GM15510 (cell line): Measurements from ENCODE around the gene HBS1L.

Experiments
- POLR2A ChIP-seq: IDR thresholded peaks from 3 replicates; pipeline ENCODE4 v1.6.1; 2011; ENCODE audit warnings: borderline replicate concordance; ENCODE audit not compliant: insufficient read length; ENCODE audit errors: extremely low read depth

The HBS1L gene

GRCh38 chr6:135021310-135022049, 33.1 kb downstream of the HBS1L start:
- TF ChIP-seq POLR2A: no peak

- no peak for TF ChIP-seq POLR2A
Observed at GRCh38 chr6:135018941-135019340, 35.7 kb downstream of the HBS1L start.

- TF ChIP-seq POLR2A: no peak
Observed at GRCh38 chr6:135018052-135018451, 36.6 kb downstream of the HBS1L start.

- no peak for TF ChIP-seq POLR2A
Observed at GRCh38 chr6:135014353-135014832, 40.2 kb downstream of the HBS1L start.

- no peak for TF ChIP-seq POLR2A
Observed at GRCh38 chr6:135013211-135013610, 41.4 kb downstream of the HBS1L start.

GRCh38 chr6:135012764-135013163, 41.9 kb downstream of the HBS1L start:
- TF ChIP-seq POLR2A: no peak

- TF ChIP-seq POLR2A: no peak
Observed at GRCh38 chr6:135012349-135012748, 42.3 kb downstream of the HBS1L start.

GRCh38 chr6:135008941-135009290, 45.7 kb downstream of the HBS1L start:
- no peak for TF ChIP-seq POLR2A

- TF ChIP-seq POLR2A: no peak
Observed at GRCh38 chr6:135008072-135008940, 46.3 kb downstream of the HBS1L start.

GRCh38 chr6:135006386-135006914, 48.2 kb downstream of the HBS1L start:
- no peak for TF ChIP-seq POLR2A

- TF ChIP-seq POLR2A: no peak
Observed at GRCh38 chr6:135004399-135004798, 50.2 kb downstream of the HBS1L start.

GRCh38 chr6:135002974-135003703, 51.5 kb downstream of the HBS1L start:
- no peak for TF ChIP-seq POLR2A

- no peak for TF ChIP-seq POLR2A
Observed at GRCh38 chr6:135002229-135002844, 52.3 kb downstream of the HBS1L start.

GRCh38 chr6:134999107-134999506, 55.5 kb downstream of the HBS1L start:
- TF ChIP-seq POLR2A: no peak
